Right atrium auricular region (tissue), 2 donors: ENCODE results near the gene HINT3. TPM values are rescaled to one million over a fixed set of nuclear protein-coding genes. Genes with fewer than 3 reads are reported as not detected.

Experiments used
- DNase-seq: peaks from one replicate; pipeline ENCODE4 v3.0.0-alpha.2; 2019; ENCODE audit warnings: low spot score
- H3K27ac ChIP-seq, 2 donors: fragments of 200-600 bp; sonication (generic); 1 replicate in 1 of 2; 2 replicates in 1 of 2; pipeline ENCODE4 v1.5.1; 2016 to 2019
- H3K27me3 ChIP-seq, 2 donors: fragments of 200-600 bp; sonication (generic); one replicate each; pipeline versions ENCODE4 v1.5.1 to v1.6.0; 2017 to 2019
- H3K36me3 ChIP-seq: fragments of 200-600 bp; sonication (generic); one replicate; pipeline ENCODE4 v1.5.1; 2016
- H3K4me1 ChIP-seq, 2 donors: fragments of 200-600 bp; sonication (generic); one replicate each; pipeline versions ENCODE4 v1.5.1 to v1.6.0; 2017 to 2019
- H3K4me3 ChIP-seq, 2 donors: fragments of 200-600 bp; sonication (generic); 1 replicate in 1 of 2; 2 replicates in 1 of 2; pipeline ENCODE4 v1.5.1; 2017 to 2019; ENCODE audit warnings: mild to moderate bottlenecking in 1 of 2, moderate library complexity in 1 of 2
- H3K9me3 ChIP-seq, 2 donors: fragments of 200-600 bp; sonication (generic); one replicate each; pipeline ENCODE4 v1.5.1; 2019
- total RNA-seq, 2 donors: library from RNA; depleted of rRNA; stranded (reverse); fragments of >200 nt; gene quantifications; one replicate each; pipeline ENCODE4 v1.1.0, GENCODE V29; 2016
- TF ChIP-seq, protein P1 (sequence below), 2 donors: fragments of 200-600 bp; sonication (generic); IDR thresholded peaks; one replicate each; pipeline ENCODE4 v1.5.1; 2019; ENCODE audit warnings: antibody characterized with exemption in 2 of 2

HINT3 gene
- total RNA-seq, 2 donors from 2014 or later, result 16.6 to 30.2 TPM

DNA sequence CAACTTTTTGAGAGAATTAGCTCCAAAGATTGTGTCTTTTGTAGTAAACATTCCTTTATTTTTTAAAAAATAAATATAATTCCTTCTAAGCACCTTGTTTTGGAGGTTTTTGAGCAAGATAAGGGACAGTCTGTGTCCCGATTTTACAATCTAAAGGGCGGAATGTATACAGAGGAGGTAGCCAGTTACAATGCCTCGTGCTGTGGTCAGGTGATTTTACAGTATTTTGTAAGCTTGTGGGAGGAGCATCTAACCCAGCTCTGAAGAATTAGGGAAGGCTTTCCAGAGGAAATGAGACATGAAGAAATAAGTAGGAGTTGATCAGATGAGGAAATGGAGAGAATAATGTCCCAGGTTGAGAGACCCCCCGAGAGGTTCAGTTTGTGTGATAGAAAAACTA, 1.3 kb downstream of the HINT3 start:
- Histone ChIP-seq H3K27ac (peak overlapping the region; percentile 93 to 95), H3K4me3 (peak overlapping the region; percentile 68 to 96), H3K36me3 (no peaks in the 10 kb centered on the region), H3K9me3 (no peaks in the 10 kb centered on the region), H3K27me3 (no peaks in the 10 kb centered on the region), H3K4me1 (peaks cover 0 to 24% of the 10 kb centered on the region in 2 donors)
- DNase-seq, result no peak
- TF ChIP-seq, protein P1, sequence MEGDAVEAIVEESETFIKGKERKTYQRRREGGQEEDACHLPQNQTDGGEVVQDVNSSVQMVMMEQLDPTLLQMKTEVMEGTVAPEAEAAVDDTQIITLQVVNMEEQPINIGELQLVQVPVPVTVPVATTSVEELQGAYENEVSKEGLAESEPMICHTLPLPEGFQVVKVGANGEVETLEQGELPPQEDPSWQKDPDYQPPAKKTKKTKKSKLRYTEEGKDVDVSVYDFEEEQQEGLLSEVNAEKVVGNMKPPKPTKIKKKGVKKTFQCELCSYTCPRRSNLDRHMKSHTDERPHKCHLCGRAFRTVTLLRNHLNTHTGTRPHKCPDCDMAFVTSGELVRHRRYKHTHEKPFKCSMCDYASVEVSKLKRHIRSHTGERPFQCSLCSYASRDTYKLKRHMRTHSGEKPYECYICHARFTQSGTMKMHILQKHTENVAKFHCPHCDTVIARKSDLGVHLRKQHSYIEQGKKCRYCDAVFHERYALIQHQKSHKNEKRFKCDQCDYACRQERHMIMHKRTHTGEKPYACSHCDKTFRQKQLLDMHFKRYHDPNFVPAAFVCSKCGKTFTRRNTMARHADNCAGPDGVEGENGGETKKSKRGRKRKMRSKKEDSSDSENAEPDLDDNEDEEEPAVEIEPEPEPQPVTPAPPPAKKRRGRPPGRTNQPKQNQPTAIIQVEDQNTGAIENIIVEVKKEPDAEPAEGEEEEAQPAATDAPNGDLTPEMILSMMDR (IDR thresholded peaks at IDR 0.05), result no peak

DNA sequence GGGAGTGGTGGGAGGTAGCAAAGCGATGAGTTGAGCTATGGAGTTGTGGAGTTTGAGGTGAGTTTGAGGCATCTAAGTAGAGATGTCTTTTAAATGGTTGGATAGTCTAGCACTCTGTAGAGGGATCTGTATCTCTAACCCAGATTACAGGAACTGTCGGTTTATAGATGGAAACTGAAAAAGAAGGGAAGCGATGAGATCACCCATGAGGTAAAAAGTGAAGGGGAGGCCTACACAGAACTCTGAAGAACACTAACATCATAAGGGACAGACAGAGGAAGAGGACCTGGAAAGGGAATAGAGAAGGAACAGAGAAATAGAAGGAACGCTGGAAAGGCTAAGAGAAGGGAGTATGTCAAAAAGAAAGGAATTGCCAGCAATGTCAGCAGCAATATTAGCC, 2.5 kb downstream of the HINT3 start:
- DNase-seq, result no peak
- TF ChIP-seq, protein P1 (IDR thresholded peaks at IDR 0.05), result no peak
- Histone ChIP-seq H3K9me3 (no peaks in the 10 kb centered on the region), H3K27me3 (no peaks in the 10 kb centered on the region), H3K4me3 (no peak overlapping the region), H3K4me1 (peaks cover 0 to 29% of the 10 kb centered on the region in 2 donors), H3K36me3 (no peaks in the 10 kb centered on the region), H3K27ac (no peak overlapping the region)

DNA sequence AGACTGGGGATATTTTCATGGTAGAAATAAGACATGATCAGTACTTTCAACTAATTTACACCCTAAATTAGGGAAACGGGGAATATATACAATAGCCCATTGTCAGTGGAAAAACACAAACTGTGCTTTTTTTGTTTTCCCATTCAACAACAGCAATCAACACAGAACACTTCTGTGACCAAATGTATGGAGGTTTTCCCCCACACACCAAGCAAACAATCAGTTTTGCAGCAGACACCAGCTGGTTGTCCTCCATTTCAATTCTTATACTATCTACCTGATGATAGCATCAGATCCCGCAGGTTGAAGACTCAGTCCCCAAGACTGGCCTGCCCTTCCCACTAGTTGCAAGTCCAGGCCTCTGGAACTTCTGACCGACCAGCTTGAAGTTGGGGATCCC, 4.5 kb downstream of the HINT3 start:
- Histone ChIP-seq H3K9me3 (no peaks in the 10 kb centered on the region), H3K36me3 (no peaks in the 10 kb centered on the region), H3K4me1 (peaks cover 0 to 26% of the 10 kb centered on the region in 2 donors), H3K27me3 (no peaks in the 10 kb centered on the region), H3K27ac (no peak overlapping the region), H3K4me3 (no peak overlapping the region)
- DNase-seq, result no peak
- TF ChIP-seq, protein P1 (IDR thresholded peaks at IDR 0.05), result no peak

DNA sequence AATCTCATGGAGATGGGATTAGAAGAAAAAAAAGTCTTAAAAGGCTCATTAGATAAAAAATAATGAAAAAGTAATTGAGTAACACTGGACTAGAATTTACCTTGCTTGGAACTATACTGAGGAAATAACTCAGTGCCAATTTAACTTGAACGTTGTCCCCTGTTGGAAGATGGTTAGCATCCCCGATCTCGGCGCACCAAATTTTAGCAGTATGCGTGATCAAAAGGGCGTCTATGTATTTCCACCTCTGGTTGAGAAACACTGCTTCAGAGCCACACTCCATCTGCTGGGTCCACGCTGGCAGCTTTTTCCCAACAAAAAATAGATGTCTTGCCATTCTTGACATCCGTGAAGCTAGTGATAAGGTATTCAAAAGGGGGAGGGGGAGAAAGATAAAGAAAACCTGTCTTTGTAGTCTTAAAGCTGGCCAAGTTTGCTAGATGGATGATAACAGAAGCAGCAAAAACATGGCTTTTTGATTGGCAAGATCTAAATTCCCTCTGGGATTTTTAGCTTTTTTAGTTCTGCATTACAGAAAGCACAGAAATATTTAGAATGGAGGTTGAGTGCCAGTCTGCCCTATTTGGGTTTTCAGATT, 6.4 kb downstream of the HINT3 start:
- Histone ChIP-seq H3K27me3 (no peaks in the 10 kb centered on the region), H3K36me3 (no peaks in the 10 kb centered on the region), H3K4me3 (no peak overlapping the region), H3K4me1 (peaks cover 0 to 17% of the 10 kb centered on the region in 2 donors), H3K27ac (no peak overlapping the region), H3K9me3 (no peaks in the 10 kb centered on the region)
- TF ChIP-seq, protein P1 (IDR thresholded peaks at IDR 0.05), result no peak
- DNase-seq, result no peak

DNA sequence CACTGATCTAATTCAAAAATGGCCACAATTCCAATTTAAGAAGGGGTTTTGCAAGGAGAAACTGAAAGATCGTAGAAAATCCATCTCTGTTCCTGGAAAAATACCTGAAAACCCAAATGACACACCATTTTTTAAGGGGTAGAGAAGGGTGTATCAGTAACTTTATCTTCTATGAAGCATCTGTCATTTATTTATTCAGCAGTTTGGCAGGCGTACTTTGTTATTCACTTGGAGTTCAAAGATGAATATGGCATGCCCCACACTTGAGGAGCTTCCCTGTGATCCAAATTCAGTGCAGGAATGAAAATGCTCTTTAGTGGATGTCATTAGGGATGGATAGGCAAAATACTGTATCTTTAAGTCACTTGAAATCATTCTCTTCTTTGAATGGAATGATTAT, 7.2 kb downstream of the HINT3 start:
- TF ChIP-seq, protein P1 (IDR thresholded peaks at IDR 0.05), result no peak

DNA sequence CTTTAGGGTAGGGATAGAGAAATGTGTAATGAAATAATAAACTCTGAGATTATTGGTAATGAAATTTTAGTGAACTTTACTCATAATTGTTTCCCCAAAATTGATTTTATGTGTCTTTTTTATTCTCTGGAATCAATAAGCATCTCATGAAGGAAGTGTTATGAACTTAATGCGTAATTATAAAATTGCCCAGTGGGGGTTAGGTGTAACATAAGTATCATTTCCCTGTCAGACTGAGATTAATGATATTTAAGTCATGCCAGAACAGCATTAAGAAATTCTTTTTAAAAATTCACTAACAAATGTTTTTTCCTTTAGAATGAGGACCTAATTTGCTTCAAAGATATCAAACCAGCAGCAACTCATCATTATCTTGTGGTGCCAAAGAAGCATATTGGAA, 10.0 kb downstream of the HINT3 start:
- DNase-seq, result no peak
- Histone ChIP-seq H3K27ac (no peak overlapping the region), H3K4me1 (peaks cover 0 to 4% of the 10 kb centered on the region in 2 donors), H3K36me3 (no peaks in the 10 kb centered on the region), H3K4me3 (no peak overlapping the region), H3K27me3 (no peaks in the 10 kb centered on the region), H3K9me3 (no peaks in the 10 kb centered on the region)
- TF ChIP-seq, protein P1 (IDR thresholded peaks at IDR 0.05), result no peak

More for the DNA sequence above, 7.2 kb downstream of the HINT3 start:
- H3K36me3 ChIP-seq, result no peaks in the 10 kb centered on the region
- H3K9me3 ChIP-seq, result no peaks in the 10 kb centered on the region
- no peak overlapping the region for H3K27ac ChIP-seq
- H3K27me3 ChIP-seq, result no peaks in the 10 kb centered on the region
- no peak overlapping the region for H3K4me3 ChIP-seq
- H3K4me1 ChIP-seq, result peaks cover 0 to 9% of the 10 kb centered on the region in 2 donors
- no peak for DNase-seq
